Tibial artery (tissue), 4 donors: ENCODE data around the gene DMWD.

Experiments
- DNase-seq, 2 donors: peaks; one replicate each; pipeline ENCODE4 v3.0.0-alpha.2; 2019
- H3K27ac ChIP-seq, 2 donors: fragments of 200-600 bp; sonication (generic) in 1 of 2; 1 replicate in 1 of 2; 2 replicates in 1 of 2; pipeline ENCODE4 v1.5.1; 2018 to 2019; ENCODE audit warnings: mild to moderate bottlenecking in 1 of 2
- H3K27me3 ChIP-seq, 2 donors: fragments of 200-600 bp; sonication (generic) in 1 of 2; one replicate each; pipeline versions ENCODE4 v1.5.1 to v1.6.0; 2016 to 2019
- H3K36me3 ChIP-seq, 3 donors: fragments of 200-600 bp; sonication (generic) in 2 of 3; one replicate each; pipeline ENCODE4 v1.5.1; 2016 to 2019; ENCODE audit warnings: mild to moderate bottlenecking in 2 of 3
- H3K4me1 ChIP-seq, 4 donors: fragments of 200-600 bp; sonication (generic) in 2 of 4; 1 replicate in 3 of 4; 2 replicates in 1 of 4; pipeline ENCODE4 v1.5.1; 2016 to 2019
- H3K4me3 ChIP-seq, 2 donors: fragments of 200-600 bp; sonication (generic) in 1 of 2; 1 replicate in 1 of 2; 2 replicates in 1 of 2; pipeline ENCODE4 v1.5.1; 2018 to 2019; ENCODE audit warnings: mild to moderate bottlenecking in 2 of 2
- H3K9me3 ChIP-seq, 3 donors: fragments of 200-600 bp; sonication (generic) in 1 of 3; one replicate each; pipeline ENCODE4 v1.5.1; 2016 to 2019
- intact Hi-C: fragments of 100-400 bp; cut with DNase I; formaldehyde crosslinking; loops from one replicate; pipeline ENCODE4 v1.15.0; 2023; ENCODE audit warnings: low total_unique reads
- TF ChIP-seq, protein P1 (sequence below), 2 experiments: fragments of 200-600 bp in 1 of 2; fragments of 450-650 bp in 1 of 2; IDR thresholded peaks; one replicate each; pipeline ENCODE4 v1.5.1; 2017 to 2019; ENCODE audit warnings: antibody characterized with exemption in 2 of 2, mild to moderate bottlenecking in 1 of 2, moderate library complexity in 1 of 2

The DMWD gene, protein sequence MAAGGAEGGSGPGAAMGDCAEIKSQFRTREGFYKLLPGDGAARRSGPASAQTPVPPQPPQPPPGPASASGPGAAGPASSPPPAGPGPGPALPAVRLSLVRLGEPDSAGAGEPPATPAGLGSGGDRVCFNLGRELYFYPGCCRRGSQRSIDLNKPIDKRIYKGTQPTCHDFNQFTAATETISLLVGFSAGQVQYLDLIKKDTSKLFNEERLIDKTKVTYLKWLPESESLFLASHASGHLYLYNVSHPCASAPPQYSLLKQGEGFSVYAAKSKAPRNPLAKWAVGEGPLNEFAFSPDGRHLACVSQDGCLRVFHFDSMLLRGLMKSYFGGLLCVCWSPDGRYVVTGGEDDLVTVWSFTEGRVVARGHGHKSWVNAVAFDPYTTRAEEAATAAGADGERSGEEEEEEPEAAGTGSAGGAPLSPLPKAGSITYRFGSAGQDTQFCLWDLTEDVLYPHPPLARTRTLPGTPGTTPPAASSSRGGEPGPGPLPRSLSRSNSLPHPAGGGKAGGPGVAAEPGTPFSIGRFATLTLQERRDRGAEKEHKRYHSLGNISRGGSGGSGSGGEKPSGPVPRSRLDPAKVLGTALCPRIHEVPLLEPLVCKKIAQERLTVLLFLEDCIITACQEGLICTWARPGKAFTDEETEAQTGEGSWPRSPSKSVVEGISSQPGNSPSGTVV

DNA sequence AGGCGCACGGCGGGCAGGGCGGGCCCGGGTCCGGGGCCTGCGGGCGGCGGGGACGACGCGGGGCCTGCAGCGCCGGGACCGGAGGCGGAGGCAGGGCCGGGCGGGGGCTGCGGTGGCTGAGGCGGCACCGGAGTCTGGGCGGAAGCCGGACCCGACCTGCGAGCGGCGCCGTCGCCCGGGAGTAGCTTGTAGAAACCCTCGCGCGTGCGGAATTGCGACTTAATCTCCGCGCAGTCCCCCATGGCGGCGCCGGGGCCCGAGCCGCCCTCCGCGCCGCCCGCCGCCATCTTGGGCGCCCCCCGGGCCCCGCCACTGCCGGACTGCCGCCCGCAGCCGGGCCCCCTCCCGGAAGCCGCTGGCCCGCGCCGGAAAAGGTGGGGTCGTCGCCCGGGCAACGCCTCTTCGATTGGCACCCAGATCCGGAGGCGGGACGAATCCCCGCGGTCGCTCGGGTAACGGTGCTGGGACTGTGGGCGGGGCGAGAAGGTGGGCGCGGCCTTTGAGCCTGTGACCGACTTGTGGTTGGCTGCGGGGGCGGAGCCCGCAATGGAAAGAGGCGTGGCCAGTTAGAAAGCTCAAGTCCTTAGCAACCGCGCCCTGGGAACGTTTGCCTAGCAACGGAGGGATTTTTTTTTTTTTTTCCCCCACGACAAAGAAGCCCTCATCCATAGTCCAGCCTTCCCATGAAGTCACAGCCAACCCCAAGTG, at the start of gene DMWD:
Gene DMWD, minus strand, starts transcription at position 376 of the 708 bp plus-strand sequence. Its CDS starts 89 bp downstream, at position 287.
- Histone ChIP-seq H3K36me3 (peaks cover 20 to 34% (median 24%) of the 10 kb centered on the region in 3 donors), H3K4me3 (peak within 1 kb of the TSS; percentile 62 to 72), H3K27ac (peak within 1 kb of the TSS; percentile 63 to 75), H3K27me3 (no peaks in the 10 kb centered on the region), H3K4me1 (peaks cover 0 to 24% (median 20%) of the 10 kb centered on the region in 4 donors), H3K9me3 (no peaks in the 10 kb centered on the region)
- TF ChIP-seq, protein P1, sequence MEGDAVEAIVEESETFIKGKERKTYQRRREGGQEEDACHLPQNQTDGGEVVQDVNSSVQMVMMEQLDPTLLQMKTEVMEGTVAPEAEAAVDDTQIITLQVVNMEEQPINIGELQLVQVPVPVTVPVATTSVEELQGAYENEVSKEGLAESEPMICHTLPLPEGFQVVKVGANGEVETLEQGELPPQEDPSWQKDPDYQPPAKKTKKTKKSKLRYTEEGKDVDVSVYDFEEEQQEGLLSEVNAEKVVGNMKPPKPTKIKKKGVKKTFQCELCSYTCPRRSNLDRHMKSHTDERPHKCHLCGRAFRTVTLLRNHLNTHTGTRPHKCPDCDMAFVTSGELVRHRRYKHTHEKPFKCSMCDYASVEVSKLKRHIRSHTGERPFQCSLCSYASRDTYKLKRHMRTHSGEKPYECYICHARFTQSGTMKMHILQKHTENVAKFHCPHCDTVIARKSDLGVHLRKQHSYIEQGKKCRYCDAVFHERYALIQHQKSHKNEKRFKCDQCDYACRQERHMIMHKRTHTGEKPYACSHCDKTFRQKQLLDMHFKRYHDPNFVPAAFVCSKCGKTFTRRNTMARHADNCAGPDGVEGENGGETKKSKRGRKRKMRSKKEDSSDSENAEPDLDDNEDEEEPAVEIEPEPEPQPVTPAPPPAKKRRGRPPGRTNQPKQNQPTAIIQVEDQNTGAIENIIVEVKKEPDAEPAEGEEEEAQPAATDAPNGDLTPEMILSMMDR (IDR thresholded peaks at IDR 0.05): no peak
- intact Hi-C loops: no loop called here
- peak; percentile 100 for DNase-seq

DNA sequence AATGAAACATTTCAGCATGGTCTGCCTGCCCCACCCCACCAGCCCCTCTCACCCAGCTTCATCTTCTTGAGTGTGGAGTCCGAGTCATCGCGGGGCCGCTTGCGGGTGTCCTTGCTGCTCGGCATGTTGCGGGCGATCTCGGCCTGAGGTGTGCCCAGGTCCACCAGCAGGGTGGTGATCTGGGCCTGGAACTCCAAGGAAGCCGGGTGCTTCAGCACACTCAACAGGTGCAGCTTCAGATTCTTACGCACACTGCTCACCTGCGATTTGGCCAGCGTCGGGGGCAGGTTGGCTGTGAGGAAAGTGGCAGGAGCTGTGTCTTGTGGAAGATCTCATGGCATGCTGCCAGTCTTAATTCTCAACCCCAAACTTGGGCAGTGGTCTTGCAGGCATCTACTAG, 49.6 kb upstream of the DMWD start:
- Histone ChIP-seq H3K27ac (no peak overlapping the region), H3K9me3 (no peaks in the 10 kb centered on the region), H3K4me1 (no peaks in the 10 kb centered on the region), H3K4me3 (no peak overlapping the region), H3K27me3 (no peaks in the 10 kb centered on the region), H3K36me3 (peaks cover 88 to 98% (median 97%) of the 10 kb centered on the region in 3 donors)
- DNase-seq: no peak
- intact Hi-C loops: no loop called here
- TF ChIP-seq, protein P1 (IDR thresholded peaks at IDR 0.05): no peak

DNA sequence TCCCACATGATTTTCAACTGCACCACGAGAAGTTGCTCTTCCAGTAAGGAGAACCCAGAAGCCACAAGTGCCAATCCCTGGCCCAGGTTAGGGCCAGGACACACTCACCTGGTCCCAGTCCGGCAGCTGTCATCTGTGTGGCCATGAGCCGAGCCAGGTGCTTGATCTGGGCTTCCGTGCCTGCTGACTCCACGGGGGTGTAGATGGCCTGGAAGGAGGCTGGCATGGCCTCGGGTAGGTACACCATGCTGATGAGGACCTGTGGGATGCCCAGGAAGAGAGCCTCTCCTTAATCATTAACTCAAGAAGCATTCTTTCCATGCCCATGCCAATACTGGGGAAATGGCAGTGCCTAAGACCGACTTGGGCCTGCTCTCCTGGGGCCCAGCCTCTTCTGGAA, 42.3 kb upstream of the DMWD start:
- intact Hi-C loops: no loop called here
- no peak overlapping the region for H3K27ac ChIP-seq
- no peaks in the 10 kb centered on the region for H3K9me3 ChIP-seq
- H3K36me3 ChIP-seq: peaks cover 89 to 100% (median 96%) of the 10 kb centered on the region in 3 donors
- H3K27me3 ChIP-seq: no peaks in the 10 kb centered on the region
- DNase-seq: no peak
- H3K4me3 ChIP-seq: no peak overlapping the region
- TF ChIP-seq, protein P1 (IDR thresholded peaks at IDR 0.05): no peak
- no peaks in the 10 kb centered on the region for H3K4me1 ChIP-seq

DNA sequence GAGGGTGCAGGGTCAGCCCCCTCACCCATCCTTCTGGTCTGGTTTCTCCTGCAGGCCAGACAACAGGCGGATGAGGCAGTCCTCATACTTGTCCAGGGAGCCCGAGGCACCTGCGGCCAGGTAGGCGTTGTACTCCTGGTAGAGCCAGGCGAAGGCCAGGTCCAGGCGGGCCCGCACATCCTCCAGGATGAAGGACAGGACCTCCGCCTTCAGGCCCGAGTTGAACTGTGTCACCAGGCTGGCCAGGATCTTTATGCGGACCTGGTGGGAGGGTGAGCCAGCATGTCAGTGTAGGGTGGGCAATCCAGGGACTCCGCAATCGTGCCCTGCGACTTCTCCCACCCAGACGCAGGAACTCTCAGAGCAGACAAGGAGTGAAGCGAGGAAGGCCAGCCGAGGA, 36.3 kb upstream of the DMWD start:
- H3K36me3 ChIP-seq: peaks cover 77 to 100% (median 98%) of the 10 kb centered on the region in 3 donors
- TF ChIP-seq, protein P1 (IDR thresholded peaks at IDR 0.05): no peak
- DNase-seq: no peak

DNA sequence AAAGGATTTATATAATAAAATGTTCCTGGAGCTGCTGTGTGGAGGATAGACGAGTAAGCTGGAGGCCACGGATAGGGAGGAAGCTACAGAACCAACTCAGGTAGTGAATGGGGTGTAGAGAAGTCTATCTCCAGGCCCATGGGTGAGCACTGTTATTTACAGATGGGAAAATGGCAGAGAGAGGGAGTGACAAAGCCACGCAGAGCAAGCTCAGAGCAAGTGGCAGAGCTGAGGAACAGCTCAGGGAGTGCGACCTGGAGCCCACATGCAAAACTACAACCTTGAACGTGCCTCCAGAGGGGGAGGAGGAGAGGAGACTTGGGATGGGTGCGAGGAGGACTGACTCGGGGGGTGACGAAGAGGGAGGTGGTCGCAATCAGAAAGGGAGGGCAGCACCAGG, 35.9 kb upstream of the DMWD start:
- peaks cover 72 to 100% (median 98%) of the 10 kb centered on the region in 3 donors for H3K36me3 ChIP-seq
- H3K27me3 ChIP-seq: no peaks in the 10 kb centered on the region
- H3K4me3 ChIP-seq: no peak overlapping the region
- no peak for DNase-seq
- H3K27ac ChIP-seq: no peak overlapping the region
- no peaks in the 10 kb centered on the region for H3K9me3 ChIP-seq
- intact Hi-C loops: no loop called here
- no peaks in the 10 kb centered on the region for H3K4me1 ChIP-seq
- TF ChIP-seq, protein P1 (IDR thresholded peaks at IDR 0.05): no peak

More for the DNA sequence above, 36.3 kb upstream of the DMWD start:
- intact Hi-C loops: no loop called here
- no peaks in the 10 kb centered on the region for H3K9me3 ChIP-seq
- no peaks in the 10 kb centered on the region for H3K27me3 ChIP-seq
- no peak overlapping the region for H3K4me3 ChIP-seq
- H3K4me1 ChIP-seq: no peaks in the 10 kb centered on the region
- H3K27ac ChIP-seq: no peak overlapping the region
